Measurements from ENCODE around the gene SAMD8.

- TF ChIP-seq POLR2A (IDR thresholded peaks at IDR 0.05) (no peak), EP300 (IDR thresholded peaks at IDR 0.05) (no peak), CTCF (IDR thresholded peaks at IDR 0.05) (no peak)
Measured at GRCh38 chr10:75136346-75136745, 24.9 kb downstream of the SAMD8 start.

Measured in sigmoid colon (tissue), 4 donors.